Stimulated activated CD4-positive, alpha-beta T cell treated with anti-CD3 and anti-CD28 coated beads, Interleukin-2, amount 100 ng/mL, for 48 hours (primary cell): Measurements from ENCODE around the gene FUBP1.
A peak's percentile ranks its signal among the peaks of the same experiment; 100 is the strongest.
"Not testable (repeated sequence)": the region's sequence is repeated elsewhere in the genome, so short reads cannot be mapped to it uniquely, and the experiment has no call there.

Experiments used
- DNase-seq, 2 donors: peaks; one replicate each; pipeline ENCODE4 v3.0.0-alpha.2; 2020

The FUBP1 gene

GRCh38 chr1:77987919-77988318 is 9.0 kb upstream of the FUBP1 start:
- no peak for DNase-seq

DNA sequence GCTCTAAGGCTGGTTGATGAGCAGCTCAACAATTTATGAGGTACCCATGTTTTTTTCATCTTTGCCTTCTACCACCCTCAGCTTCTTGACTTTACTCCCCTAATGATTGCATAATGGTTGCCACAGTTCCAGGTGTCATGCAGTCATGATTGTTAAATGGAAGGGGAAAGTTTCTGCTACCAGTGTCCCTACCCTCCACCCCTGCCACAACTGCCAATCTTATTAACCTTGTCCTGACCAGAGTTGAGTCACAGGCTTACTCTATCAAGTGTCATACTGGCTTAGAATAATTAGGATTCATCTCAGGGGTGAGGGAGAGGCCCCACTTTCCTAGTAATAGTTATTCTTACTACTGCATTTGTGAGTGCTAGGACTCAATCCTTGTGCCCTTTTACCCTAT is 7.9 kb upstream of the FUBP1 start:
- DNase-seq: no peak

DNA sequence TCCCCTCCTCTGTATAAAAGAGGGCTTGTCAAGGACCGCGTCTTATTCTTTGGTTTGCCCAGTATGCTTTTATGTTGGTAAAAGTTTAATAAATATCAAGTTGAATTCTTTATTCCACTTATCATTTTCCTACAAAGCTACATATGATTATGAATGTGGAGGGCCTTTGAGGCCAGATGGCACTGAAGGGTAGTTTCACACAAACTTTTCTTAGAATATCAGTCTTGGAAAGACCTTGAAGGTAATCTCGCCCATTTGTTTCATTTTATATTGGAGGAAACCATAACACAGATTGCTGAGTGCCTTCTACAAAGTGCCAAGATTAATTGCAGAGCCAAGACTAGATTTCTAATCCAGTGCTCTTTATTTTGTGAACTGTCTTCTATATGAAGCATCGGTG is 5.8 kb upstream of the FUBP1 start:
- DNase-seq: no peak

- no peak for DNase-seq
These were observed 5.1 kb upstream of the FUBP1 start for GRCh38 chr1:77983997-77984355.

DNA sequence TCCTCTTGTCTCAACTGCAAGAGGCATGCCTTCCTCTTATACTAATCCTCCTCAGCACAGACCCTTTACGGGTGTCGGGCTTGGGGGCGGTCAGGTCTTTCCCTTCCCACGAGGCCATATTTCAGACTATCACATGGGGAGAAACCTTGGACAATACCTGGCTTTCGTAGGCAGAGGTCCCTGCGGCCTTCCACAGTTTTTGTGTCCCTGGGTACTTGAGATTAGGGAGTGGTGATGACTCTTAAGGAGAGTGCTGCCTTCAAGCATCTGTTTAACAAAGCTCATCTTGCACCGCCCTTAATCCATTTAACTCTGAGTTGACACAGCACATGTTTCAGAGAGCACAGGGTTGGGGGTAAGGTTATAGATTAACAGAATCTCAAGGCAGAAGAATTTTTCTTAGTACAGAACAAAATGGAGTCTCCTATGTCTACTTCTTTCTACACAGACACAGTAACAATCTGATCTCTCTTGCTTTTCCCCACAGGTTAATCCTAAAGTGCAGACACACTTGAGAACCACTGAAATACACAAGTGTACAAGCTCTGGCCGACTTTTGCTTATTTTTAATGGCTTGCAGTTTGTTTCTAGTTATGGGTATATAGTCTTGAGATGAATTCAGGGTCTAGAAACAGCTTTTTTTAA is 4.6 kb upstream of the FUBP1 start:
- DNase-seq: not testable (repeated sequence)

DNA sequence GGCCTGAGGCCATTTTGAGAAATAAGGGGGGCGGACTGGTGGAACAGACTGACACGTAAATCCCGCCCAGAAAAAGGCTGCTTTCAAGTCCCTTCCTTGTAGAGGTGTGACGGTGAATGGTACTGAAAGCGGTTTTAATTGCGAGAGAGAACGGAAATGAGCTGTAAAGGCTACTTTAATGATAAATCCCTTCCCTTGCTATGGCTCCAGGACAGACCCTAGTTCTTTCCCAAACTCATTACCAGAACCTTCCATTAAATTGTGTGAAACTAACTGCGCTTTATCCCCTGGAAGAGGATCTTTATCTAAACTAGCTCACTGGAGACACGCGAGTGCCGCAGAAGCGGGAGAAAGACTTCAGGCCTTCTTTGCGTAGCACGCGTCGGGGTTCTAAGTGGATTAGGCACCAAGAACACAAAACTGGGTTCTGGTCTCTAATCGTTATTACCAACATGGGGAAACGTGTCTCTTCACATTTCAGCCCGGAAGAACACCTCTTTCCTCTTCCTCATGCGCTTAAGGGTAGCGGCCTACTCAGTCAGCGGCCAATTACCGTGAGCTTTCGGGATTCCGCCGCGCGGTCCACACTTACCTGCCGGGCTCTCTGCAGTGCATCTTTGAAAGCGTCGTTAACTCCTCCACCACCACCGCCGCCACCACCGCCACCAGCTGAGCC is 441 bp downstream of the FUBP1 start:
- peak; percentile 65 to 67 for DNase-seq

DNA sequence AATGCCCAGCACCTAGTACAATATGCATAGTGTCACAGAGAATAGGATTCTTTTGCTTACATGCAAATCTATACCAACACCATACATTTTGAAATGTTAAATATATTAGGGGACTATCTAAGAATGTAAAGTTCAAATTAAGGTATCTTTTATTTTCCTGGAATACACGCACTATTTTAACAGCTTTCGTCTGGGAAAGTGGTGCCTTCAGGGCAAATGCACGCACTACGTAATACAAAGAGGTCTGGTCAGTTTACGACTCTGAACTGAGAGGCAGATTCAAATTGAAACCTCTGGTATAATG is 931 bp downstream of the FUBP1 start:
- DNase-seq: no peak

GRCh38 chr1:77976433-77977076 is 2.3 kb downstream of the FUBP1 start:
- DNase-seq: no peak

- no peak for DNase-seq
These were observed 3.0 kb downstream of the FUBP1 start for GRCh38 chr1:77975907-77976306.

DNA sequence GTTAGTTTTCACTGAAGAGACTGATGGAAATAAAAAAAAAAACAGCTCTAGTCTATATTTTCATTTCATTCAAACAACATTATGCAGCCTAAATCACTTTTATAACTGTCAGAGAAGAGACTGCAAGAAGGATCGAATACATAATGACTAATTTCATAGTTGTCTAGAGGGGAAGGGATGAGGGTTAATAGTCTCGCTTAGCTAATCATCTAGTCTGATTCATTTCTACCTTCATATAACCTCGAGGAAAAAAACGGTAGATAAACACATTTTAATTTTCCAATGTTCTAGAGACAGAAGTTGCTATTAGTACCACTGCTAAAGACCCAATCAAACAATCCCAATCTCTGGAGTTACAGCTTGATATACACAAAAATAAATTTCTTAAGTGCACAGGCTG is 3.5 kb downstream of the FUBP1 start:
- no peak for DNase-seq

GRCh38 chr1:77972080-77972479 is 6.8 kb downstream of the FUBP1 start:
- no peak for DNase-seq

- no peak for DNase-seq
These were observed 8.7 kb downstream of the FUBP1 start for GRCh38 chr1:77970192-77970591.

- no peak for DNase-seq
These were observed 12.6 kb downstream of the FUBP1 start for GRCh38 chr1:77966291-77966690.

- DNase-seq: no peak
These were observed 17.5 kb downstream of the FUBP1 start for GRCh38 chr1:77961392-77961791.

GRCh38 chr1:77958850-77959249 is 20.0 kb downstream of the FUBP1 start:
- no peak for DNase-seq

- no peak for DNase-seq
These were observed 20.5 kb downstream of the FUBP1 start for GRCh38 chr1:77958391-77958790.

DNA sequence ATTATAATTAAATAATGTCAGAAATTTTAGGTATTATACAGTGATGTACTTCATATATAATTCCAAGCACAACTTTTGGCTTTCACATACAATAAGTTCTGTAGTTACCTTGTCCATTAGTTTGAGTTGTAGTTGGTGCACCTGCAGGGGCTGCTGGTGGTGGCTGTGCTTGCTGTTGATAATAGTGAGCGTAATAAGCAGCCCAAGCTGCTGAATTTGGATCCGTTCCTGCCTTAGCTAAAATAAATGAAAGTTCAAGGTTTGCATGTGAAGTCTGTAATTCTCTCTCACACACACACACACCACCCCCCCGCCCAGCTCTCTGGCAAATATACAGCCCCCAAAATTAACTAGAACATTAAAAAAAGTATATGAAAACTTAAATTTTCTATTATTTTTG is 22.4 kb downstream of the FUBP1 start:
- no peak for DNase-seq

DNA sequence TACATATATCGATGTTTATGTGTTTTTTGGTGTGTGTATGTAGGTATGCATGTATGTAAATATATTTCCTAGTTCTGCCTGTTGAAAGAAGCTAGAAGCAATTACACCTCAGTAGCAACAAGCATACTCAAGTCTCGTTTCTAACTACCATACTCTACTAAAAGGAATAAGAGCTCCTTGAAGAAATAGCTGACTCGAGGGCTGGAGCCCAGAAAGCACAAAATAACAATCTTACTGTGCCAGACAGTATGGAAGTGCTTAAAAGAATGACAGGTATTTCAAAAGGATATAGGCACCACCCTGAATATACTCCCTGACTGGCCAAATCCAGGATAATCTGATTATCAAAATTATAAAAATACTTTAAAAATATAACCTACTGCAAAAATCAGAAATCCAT is 23.2 kb downstream of the FUBP1 start:
- DNase-seq: no peak

- DNase-seq: no peak
These were observed 24.4 kb downstream of the FUBP1 start for GRCh38 chr1:77954521-77954920.

DNA sequence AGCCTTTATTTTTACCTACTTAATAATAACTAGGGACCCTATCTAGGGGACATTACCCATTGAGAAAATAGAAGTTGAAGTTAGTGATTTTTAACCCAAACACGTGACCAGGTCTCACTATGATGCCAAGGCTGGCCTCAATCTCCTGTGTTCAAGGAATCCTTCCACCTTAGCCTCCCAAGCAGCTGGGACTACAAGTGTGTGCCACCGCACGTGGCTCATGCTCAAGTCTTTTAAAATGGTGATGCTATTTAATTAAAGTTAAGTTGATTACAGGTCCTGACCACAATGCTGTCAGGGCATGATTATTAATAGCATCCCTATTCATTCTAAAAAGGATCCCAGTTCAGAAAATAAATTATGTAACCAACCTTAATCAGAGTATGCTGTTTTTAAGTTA is 25.0 kb downstream of the FUBP1 start:
- no peak for DNase-seq

GRCh38 chr1:77951328-77951727 is 27.5 kb downstream of the FUBP1 start:
- DNase-seq: no peak

DNA sequence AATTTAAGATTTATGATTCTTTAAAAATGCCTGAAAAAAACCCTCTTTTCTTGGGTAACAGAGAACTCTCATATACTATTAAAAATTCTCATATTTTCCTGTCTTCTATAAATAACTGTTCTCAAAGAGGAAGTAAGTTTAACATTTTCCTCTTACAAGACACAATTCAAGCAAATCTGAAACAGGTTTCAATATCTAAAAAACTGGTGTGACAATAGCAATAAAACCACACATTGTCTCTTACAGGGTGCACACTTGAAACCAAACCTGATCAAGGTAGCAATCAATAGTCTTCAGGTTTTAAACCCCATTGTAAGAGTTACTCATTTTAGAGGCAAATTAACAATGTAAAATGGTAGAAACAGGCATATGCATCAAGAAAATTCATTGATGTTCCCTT is 28.0 kb downstream of the FUBP1 start:
- DNase-seq: no peak

DNA sequence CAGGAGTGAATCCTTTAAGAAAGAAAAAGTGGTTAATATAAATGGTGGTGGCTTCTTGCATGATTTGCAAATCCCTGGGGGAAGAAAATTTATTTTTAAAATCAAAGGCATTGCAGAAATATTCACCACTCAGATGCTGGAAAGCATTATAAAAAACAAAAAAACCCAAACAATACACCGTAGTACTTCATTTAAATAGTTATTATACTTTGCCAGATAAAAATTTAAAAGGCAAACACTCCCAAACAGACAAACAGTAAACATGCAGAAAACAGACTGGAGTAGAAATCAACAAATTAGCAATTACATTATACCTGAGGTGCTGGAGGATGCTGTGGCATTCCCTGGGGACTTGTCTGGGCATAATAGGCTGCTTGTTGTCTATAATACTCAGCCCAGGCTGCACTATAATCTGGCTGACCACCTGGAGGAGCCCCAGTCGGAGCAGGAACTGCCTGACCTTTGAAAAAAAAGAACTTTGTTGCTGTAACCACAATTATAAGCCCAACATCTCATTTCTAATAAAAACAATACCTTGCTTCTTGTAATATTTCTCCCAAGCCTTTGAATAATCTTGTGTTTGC is 29.9 kb downstream of the FUBP1 start:
- no peak for DNase-seq

- no peak for DNase-seq
These were observed 33.5 kb downstream of the FUBP1 start for GRCh38 chr1:77945345-77945744.
